Measurements from ENCODE around the gene RAI1.

- no peak for TF ChIP-seq POLR2A (IDR thresholded peaks at IDR 0.05)
- TF ChIP-seq CTCF (IDR thresholded peaks at IDR 0.05) = no peak
- TF ChIP-seq POLR2AphosphoS5 (IDR thresholded peaks at IDR 0.05) = no peak
- TF ChIP-seq EP300 (IDR thresholded peaks at IDR 0.05) = no peak
Measured at GRCh38 chr17:17786998-17787397, 105.7 kb downstream of the RAI1 start.

Measured in suprapubic skin (tissue), 4 donors.